Dendritic cell treated with granulocyte-macrophage colony-stimulating factor and Interleukin-4, amounts not matched to agents 40 ng/mL and 50 ng/mL, for 4 days (primary cell): ENCODE data around the gene OCA2.

Experiments
- H3K27ac Mint-ChIP-seq: one replicate; pipeline ENCODE4 v1.8.0; 2022; ENCODE audit warnings: mild to moderate bottlenecking, mixed read lengths
- H3K27me3 Mint-ChIP-seq: one replicate; pipeline ENCODE4 v1.8.0; 2022; ENCODE audit warnings: mild to moderate bottlenecking, mixed read lengths
- H3K36me3 Mint-ChIP-seq: one replicate; pipeline ENCODE4 v1.8.0; 2022; ENCODE audit warnings: low read depth, mixed read lengths
- H3K4me1 Mint-ChIP-seq: one replicate; pipeline ENCODE4 v1.8.0; 2022; ENCODE audit warnings: low read depth, mixed read lengths
- H3K4me3 Mint-ChIP-seq: one replicate; pipeline ENCODE4 v1.8.0; 2022; ENCODE audit warnings: mild to moderate bottlenecking, moderate library complexity, mixed read lengths
- H3K9me3 Mint-ChIP-seq: one replicate; pipeline ENCODE4 v1.8.0; 2022; ENCODE audit warnings: mixed read lengths
- intact Hi-C: fragments of 100-400 bp; cut with micrococcal nuclease; formaldehyde crosslinking; loops from one replicate; pipeline ENCODE4 v1.15.0; 2022

OCA2 gene

DNA sequence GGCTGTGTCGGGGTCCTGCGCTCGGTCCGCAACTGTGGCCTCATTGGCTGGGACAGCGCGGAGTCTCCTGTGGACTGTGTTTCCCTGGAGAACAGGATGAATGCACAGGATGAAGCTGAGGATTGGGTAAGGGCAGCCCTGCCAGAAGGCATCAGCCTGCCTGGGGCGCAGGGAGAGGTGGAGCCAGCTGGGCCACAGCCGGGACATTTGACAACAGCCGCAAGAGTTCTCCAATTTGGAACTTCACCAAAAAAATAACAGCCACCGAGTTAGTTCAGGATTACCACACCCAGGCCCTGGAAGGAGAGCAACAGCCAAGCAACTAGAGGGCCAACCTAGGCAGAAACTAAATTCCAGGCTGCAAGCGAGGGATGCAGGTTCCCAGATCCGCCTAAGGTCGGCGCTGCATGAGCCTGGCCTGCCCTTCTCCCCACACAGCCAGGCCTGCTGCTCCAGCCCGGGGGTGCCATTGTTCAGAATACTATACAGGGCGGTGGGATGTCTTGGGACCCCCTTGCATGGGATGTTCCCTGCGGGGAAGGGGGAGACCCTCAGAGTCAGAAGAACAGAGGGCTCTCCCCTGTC is 229.3 kb downstream of the OCA2 start:
- intact Hi-C loops = no loop called here
- Mint-ChIP-seq H3K27me3 (no peaks in the 10 kb centered on the region), H3K27ac (no peak overlapping the region), H3K36me3 (no peaks in the 10 kb centered on the region), H3K9me3 (peaks cover 11% of the 10 kb centered on the region), H3K4me3 (no peak overlapping the region), H3K4me1 (no peaks in the 10 kb centered on the region)

DNA sequence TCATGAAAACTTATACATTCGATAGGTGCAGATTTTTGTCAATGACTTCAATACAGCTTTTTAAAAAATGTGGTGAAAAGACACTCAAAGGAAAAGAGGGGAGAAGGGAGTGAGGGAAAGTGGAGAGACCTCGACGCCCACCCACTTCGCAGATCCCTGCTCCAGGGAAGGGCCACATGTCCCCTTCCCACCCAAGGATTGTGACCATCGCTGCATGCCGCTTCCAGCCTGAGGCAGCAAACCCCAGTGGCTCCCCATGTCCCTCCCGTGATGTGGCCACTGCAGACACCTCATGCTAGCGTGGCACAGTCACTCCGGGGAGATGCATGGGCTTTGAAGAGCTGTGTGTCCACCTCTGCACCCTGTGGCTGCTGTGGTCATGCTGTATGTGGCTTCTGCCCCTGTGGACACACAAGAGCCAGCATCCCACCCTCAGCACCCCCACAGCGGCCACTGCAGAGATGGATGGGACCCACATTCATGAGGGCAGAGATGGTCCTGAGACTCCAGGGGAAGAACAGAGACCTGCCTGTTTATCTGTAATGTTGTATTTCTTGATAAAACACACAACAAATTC is 230.2 kb downstream of the OCA2 start:
- Mint-ChIP-seq H3K4me3 (no peak overlapping the region), H3K36me3 (no peaks in the 10 kb centered on the region), H3K27ac (no peak overlapping the region), H3K4me1 (no peaks in the 10 kb centered on the region), H3K9me3 (peaks cover 18% of the 10 kb centered on the region), H3K27me3 (no peaks in the 10 kb centered on the region)
- intact Hi-C loops = no loop called here

DNA sequence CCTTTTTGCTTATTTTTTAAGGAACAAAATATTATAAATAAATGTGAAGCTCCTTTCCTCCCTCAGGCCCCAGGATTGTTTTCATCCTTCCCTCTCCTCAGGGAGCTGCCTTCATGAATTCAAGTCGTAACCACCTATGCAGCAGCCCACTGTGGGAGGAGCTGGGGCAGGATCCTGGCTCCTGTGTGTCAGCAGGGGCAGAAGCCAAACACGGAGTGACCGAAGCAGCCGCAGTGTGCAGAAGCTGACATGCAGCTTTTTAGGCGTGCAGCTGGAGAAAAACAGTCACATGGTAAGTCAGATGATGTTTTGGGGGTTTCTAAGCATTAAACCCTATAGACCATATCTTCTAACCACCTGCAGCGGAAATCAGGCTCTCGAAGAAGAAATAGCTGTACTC is 231.3 kb downstream of the OCA2 start:
- Mint-ChIP-seq H3K27me3 (no peaks in the 10 kb centered on the region), H3K36me3 (no peaks in the 10 kb centered on the region), H3K4me3 (no peak overlapping the region), H3K9me3 (peaks cover 28% of the 10 kb centered on the region), H3K27ac (no peak overlapping the region), H3K4me1 (no peaks in the 10 kb centered on the region)
- intact Hi-C loops = no loop called here

DNA sequence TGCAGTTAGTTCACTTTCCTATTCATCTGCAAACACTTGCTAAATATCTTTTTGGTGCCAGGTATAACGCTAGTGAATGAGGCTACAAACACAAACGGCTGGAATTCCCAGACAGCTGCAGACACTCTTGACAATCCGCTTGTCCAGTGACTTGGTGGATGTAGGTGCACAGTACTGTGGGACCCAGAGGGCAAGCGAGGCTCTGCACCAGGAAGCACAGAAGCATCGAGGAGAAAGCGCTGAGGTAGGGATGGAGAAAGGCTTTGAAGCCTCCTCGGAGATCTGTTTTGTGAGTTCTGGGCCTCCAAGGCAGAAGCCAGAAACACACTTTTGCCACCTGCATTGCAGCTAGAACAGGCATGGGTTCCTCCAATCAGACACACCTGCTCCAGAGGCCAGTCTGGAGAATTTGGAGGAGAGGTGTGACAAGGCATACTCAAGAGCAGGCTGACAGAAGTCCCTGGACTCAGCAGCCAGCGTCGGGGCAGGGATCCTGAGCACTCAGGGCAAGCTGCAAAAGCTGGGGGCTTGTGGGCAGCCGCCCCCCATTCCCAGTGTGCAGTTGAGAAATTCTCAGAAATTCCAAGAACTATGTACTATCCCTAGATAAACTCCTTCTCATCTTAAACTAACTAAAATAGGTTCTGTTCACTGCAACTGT is 232.5 kb downstream of the OCA2 start:
- H3K4me3 Mint-ChIP-seq = no peak overlapping the region
- peaks cover 34% of the 10 kb centered on the region for H3K9me3 Mint-ChIP-seq
- H3K36me3 Mint-ChIP-seq = no peaks in the 10 kb centered on the region
- intact Hi-C loops = no loop called here
- H3K4me1 Mint-ChIP-seq = no peaks in the 10 kb centered on the region
- no peak overlapping the region for H3K27ac Mint-ChIP-seq
- no peaks in the 10 kb centered on the region for H3K27me3 Mint-ChIP-seq

DNA sequence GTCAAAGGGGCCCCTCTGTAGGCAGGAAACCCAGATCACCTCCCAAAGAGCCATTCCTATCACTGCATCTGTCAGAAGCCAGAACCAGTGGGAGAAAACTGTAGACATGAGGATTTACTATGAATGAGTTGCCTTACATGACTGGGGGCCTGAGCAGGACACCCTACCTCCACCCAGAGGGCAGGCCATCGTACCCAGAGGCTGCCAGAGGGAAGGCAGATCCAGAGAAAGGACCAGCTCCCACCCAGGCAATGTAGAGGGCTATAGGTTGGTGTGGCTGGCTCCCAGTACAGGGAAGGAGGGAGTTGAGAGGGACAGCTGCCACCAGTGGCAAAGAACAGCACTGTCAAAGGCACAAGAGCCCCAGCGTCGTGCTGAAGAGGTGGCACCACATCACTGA is 233.2 kb downstream of the OCA2 start:
- Mint-ChIP-seq H3K4me1 (no peaks in the 10 kb centered on the region), H3K4me3 (no peak overlapping the region), H3K9me3 (peaks cover 42% of the 10 kb centered on the region), H3K27ac (no peak overlapping the region), H3K27me3 (no peaks in the 10 kb centered on the region), H3K36me3 (no peaks in the 10 kb centered on the region)
- intact Hi-C loops = no loop called here

DNA sequence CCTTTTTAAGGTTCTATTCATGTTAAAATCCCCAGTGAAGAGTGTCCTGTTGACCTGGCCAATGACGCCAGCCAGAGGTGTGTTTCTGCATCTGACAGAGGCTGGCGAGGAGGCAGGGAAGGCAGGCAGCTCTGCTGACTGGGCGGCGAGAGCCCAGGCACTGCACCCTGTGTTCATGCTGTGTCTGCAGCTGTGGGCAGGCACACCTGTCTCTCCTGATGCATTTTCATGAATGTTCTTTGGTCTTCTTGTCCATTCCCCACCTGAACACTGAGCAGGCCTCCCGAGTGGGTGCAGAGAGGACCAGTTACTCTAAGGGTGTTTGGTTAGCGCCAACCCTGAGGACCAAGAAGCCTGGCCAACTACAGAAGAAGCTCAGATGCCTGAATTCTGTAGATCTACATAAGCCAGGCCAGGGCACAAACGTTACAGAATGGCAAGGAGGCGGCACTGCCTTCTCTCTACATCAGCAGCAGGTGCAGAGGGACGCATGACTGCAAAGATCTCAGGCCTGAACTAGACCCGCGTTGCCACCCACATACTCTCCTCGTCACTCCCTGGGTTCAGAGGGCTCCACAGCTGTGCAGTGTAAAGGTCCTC is 233.7 kb downstream of the OCA2 start:
- Mint-ChIP-seq H3K4me1 (no peaks in the 10 kb centered on the region), H3K27me3 (no peaks in the 10 kb centered on the region), H3K27ac (no peak overlapping the region), H3K36me3 (no peaks in the 10 kb centered on the region), H3K9me3 (peaks cover 47% of the 10 kb centered on the region), H3K4me3 (no peak overlapping the region)
- intact Hi-C loops = no loop called here

DNA sequence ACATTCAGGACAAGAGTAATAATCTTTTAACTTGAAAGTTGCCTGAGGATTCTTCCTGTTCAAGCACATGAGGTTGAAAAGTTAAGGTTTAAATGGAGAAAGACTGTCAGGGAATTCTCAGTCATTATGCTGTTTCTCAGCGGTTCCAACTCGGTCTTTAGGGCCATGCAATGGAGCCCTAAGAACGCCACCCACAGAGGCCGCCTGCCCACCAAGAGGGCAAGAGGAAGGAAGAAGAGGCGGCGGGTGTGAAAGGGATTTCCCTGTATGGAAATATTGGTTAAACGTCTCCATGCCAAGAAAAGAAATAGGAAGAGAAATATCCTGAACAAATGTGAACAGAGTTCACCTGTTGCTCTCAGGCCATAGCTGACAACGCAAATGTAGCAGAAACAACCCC is 234.4 kb downstream of the OCA2 start:
- H3K4me1 Mint-ChIP-seq = no peaks in the 10 kb centered on the region
- H3K9me3 Mint-ChIP-seq = peaks cover 50% of the 10 kb centered on the region
- no peaks in the 10 kb centered on the region for H3K36me3 Mint-ChIP-seq
- H3K27ac Mint-ChIP-seq = no peak overlapping the region
- intact Hi-C loops = no loop called here
- H3K27me3 Mint-ChIP-seq = no peaks in the 10 kb centered on the region
- H3K4me3 Mint-ChIP-seq = no peak overlapping the region

DNA sequence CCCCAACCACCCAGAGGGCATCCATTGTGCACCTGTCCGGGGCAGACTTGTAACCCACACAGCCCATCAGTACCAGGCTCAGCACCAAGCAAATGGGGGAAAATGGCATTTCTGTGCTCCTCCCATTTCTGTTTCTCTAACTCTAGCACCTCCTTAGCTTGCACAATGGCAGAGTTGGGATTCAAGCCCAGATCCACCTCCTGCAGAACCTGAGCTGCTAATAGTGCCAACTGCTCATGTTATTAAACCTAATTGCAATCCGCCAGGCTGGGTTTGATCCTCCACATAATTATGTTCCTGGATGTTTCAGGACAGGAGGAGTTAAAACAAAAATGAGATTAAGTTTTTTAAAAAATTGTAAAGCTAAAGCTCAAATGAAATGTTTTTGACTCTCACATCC is 235.0 kb downstream of the OCA2 start:
- no peaks in the 10 kb centered on the region for H3K4me1 Mint-ChIP-seq
- no peak overlapping the region for H3K27ac Mint-ChIP-seq
- H3K9me3 Mint-ChIP-seq = peaks cover 50% of the 10 kb centered on the region
- intact Hi-C loops = no loop called here
- no peak overlapping the region for H3K4me3 Mint-ChIP-seq
- H3K36me3 Mint-ChIP-seq = no peaks in the 10 kb centered on the region
- H3K27me3 Mint-ChIP-seq = no peaks in the 10 kb centered on the region

DNA sequence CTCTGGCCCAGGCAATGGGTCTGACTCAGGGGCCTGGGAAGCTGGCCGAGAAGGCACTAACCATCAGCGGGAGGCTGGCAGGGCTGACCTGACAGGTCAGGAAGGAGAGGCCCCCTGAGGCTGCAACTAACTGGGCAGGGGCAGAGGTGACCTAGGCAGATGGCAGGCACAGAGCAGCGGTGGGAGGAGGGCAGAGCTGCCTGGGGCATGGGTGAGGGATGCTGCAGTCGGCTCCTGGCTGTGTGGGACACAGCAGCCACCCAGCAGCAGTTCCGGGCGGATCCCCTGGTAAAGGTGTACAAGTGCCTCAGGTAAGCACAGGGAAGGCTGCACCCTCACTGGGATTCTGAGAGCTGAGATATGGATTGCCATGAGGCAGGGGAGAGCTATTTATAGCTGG is 236.1 kb downstream of the OCA2 start:
- H3K9me3 Mint-ChIP-seq = peaks cover 50% of the 10 kb centered on the region
- no peak overlapping the region for H3K4me3 Mint-ChIP-seq

DNA sequence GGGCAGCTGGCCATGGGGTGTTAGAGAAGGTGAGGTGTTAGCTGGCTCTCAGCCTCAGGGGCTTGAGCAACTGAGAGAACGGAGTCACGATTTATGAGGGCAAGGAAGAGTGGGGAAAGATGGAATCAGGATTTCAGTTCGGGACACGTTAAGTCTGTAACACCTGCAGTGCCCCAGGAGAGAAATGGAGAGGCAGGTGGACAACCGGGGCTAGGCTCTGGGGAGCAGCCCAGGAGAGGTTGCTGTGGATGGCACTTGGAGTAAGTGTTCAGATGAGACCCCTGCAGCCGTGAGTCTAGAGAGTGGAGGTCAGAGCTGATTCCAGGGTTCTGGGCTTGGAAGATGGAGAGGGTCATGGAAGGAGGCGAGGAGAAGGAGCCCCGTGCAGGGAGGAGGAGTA is 237.9 kb downstream of the OCA2 start:
- intact Hi-C loops = no loop called here
- Mint-ChIP-seq H3K36me3 (no peaks in the 10 kb centered on the region), H3K9me3 (peaks cover 63% of the 10 kb centered on the region), H3K4me1 (no peaks in the 10 kb centered on the region), H3K27ac (no peak overlapping the region), H3K27me3 (no peaks in the 10 kb centered on the region), H3K4me3 (no peak overlapping the region)

More for the DNA sequence above, 236.1 kb downstream of the OCA2 start:
- intact Hi-C loops = no loop called here
- Mint-ChIP-seq H3K27me3 (no peaks in the 10 kb centered on the region), H3K4me1 (no peaks in the 10 kb centered on the region), H3K36me3 (no peaks in the 10 kb centered on the region), H3K27ac (no peak overlapping the region)

DNA sequence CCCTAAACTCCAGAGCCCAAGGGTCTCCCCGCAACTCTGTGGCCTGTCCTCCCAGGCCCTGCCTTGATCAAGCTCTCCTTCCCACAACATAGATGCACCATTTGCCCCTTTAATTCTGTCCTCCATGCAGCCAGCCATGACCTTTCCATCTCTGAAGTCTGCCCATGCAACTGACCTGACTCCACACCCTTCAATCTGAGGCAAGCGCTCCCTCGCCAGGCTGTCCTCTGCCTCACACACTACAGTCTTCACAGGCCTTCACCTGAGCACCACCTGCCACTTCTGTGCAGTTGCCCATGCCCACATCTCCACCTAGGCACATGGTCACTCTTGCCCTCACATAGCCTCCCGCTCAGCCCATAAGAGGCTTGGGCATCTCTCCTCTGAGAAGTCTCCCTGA is 244.0 kb downstream of the OCA2 start:
- H3K36me3 Mint-ChIP-seq = no peaks in the 10 kb centered on the region
- intact Hi-C loops = no loop called here
- H3K9me3 Mint-ChIP-seq = peaks cover 57% of the 10 kb centered on the region
- no peak overlapping the region for H3K4me3 Mint-ChIP-seq
- no peaks in the 10 kb centered on the region for H3K4me1 Mint-ChIP-seq
- no peaks in the 10 kb centered on the region for H3K27me3 Mint-ChIP-seq
- H3K27ac Mint-ChIP-seq = no peak overlapping the region

DNA sequence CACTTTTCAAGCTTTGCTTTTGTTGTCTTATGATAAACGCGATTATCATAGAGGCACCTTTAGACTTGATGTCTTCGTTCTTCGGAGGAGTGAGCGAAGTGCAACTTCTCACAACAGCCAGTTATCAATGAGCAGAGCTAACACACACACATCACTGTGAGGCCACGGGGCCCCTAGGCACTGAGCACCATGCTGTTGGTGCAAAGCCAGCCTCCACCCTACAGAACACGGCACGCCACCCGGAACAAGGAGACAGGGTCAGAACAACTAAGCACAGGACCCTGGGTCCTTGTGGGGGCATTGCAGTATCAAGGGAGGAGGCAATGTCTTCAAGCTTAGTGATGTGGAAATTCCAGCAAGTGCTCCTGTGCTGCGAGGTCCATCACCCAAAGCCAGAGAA is 244.5 kb downstream of the OCA2 start:
- Mint-ChIP-seq H3K36me3 (no peaks in the 10 kb centered on the region), H3K9me3 (peaks cover 62% of the 10 kb centered on the region), H3K27ac (no peak overlapping the region), H3K27me3 (no peaks in the 10 kb centered on the region), H3K4me3 (no peak overlapping the region), H3K4me1 (no peaks in the 10 kb centered on the region)
- intact Hi-C loops = no loop called here

DNA sequence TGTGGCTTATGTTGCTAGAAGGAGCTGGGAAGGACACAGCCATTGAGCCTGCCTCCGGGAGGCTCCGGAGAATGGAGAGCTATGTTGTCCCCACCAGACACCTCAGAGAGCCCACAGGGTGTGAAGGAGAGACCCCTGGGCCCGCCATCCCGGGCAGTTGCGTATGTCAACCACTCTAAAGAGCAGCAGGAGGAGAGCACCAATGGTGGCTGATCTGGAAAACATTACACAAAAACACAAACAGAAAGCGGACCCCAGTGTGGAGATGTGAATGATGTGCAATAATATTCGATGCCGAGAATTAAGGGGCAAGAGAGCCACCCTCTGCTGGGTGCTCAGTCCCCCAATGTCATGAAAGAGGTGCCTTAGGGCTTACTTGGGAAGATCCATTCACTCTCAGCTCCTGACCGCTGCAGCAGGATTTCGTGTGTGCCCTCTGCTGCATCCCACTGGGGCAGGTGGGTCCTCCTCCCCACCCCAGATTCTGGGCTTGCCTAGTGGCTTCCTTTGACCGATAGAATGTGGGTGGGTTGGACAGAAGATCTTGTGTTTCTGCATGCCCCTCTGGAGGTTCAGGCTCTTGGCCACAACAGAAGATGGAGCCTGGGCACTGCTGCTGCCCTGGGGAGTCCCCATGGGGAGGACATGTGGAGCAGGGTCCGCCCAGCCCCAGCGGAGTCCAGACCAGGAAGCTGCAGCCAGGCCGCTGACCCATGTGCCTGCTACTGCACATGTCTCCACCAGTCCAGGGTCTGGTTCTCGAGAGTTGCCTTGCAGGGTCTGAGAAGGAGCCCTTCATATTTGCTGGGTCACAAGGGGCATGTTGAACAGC is 245.3 kb downstream of the OCA2 start:
- Mint-ChIP-seq H3K27me3 (no peaks in the 10 kb centered on the region), H3K36me3 (no peaks in the 10 kb centered on the region)
- intact Hi-C loops = no loop called here

DNA sequence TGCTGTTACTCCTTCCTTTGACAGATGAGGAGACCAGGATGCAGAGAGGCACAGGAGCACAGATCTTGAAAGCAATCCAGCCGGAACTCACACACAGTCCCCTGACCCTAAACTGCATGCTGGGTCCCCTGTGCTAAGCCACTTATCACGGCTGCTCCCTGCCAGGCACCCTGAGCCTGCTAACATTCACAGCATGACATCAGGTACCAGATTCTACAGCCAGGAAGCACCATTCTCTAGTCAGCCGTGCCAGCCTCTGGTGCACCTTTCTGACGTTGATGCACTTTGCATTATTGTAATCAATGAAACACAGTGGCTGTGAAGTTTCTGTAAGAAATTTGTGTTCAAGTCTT is 247.3 kb downstream of the OCA2 start:
- Mint-ChIP-seq H3K27ac (no peak overlapping the region), H3K36me3 (no peaks in the 10 kb centered on the region), H3K27me3 (no peaks in the 10 kb centered on the region), H3K4me3 (no peak overlapping the region), H3K4me1 (no peaks in the 10 kb centered on the region), H3K9me3 (peaks cover 75% of the 10 kb centered on the region)
- intact Hi-C loops = no loop called here

More for the DNA sequence above, 245.3 kb downstream of the OCA2 start:
- Mint-ChIP-seq H3K27ac (no peak overlapping the region), H3K9me3 (peaks cover 68% of the 10 kb centered on the region), H3K4me3 (no peak overlapping the region), H3K4me1 (no peaks in the 10 kb centered on the region)
